Nephron (organoid): Measurements from ENCODE around the gene NKAPD1.
"Not testable (repeated sequence)": the region's sequence is repeated elsewhere in the genome, so short reads cannot be mapped to it uniquely, and the experiment has no call there.

ENCODE experiments used
- H3K27ac Mint-ChIP-seq, 3 experiments: 2 replicates each; pipeline ENCODE4 v1.8.0; 2020; ENCODE audit warnings: mixed read lengths in 3 of 3, mild to moderate bottlenecking in 2 of 3, moderate library complexity in 1 of 3
- H3K27me3 Mint-ChIP-seq: 2 replicates; pipeline ENCODE4 v1.8.0; 2021; ENCODE audit warnings: low read depth, mild to moderate bottlenecking, moderate library complexity, mixed read lengths
- H3K36me3 Mint-ChIP-seq: 2 replicates; pipeline ENCODE4 v1.8.0; 2020; ENCODE audit warnings: low read depth, mixed read lengths
- H3K4me1 Mint-ChIP-seq: 2 replicates; pipeline ENCODE4 v1.8.0; 2020; ENCODE audit warnings: mixed read lengths
- H3K4me3 Mint-ChIP-seq, 3 experiments: 2 replicates each; pipeline ENCODE4 v1.8.0; 2020; ENCODE audit warnings: mild to moderate bottlenecking in 3 of 3, mixed read lengths in 3 of 3, moderate library complexity in 2 of 3
- H3K9me3 Mint-ChIP-seq: 2 replicates; pipeline ENCODE4 v1.8.0; 2020; ENCODE audit warnings: mixed read lengths
- CTCF ChIP-seq, 3 experiments: fragments of 200-600 bp; sonication (generic); IDR thresholded peaks; one replicate each; pipeline ENCODE4 v1.5.0; 2021; ENCODE audit warnings: antibody characterized with exemption in 3 of 3; ENCODE audit not compliant: unreplicated experiment in 3 of 3

Gene NKAPD1

GRCh38 chr11:112062923-112063322, 11.2 kb upstream of the NKAPD1 start:
- Mint-ChIP-seq H3K4me3 (no peak overlapping the region), H3K27ac (no peak overlapping the region), H3K9me3 (no peaks in the 10 kb centered on the region), H3K36me3 (peaks cover 30% of the 10 kb centered on the region), H3K27me3 (no peaks in the 10 kb centered on the region), H3K4me1 (no peaks in the 10 kb centered on the region)
- no peak for TF ChIP-seq CTCF (IDR thresholded peaks at IDR 0.05; ENCODE audit: unreplicated experiment in 3 of 3)

GRCh38 chr11:112082729-112083128, 8.6 kb downstream of the NKAPD1 start:
- peaks cover 76% of the 10 kb centered on the region for H3K36me3 Mint-ChIP-seq

DNA sequence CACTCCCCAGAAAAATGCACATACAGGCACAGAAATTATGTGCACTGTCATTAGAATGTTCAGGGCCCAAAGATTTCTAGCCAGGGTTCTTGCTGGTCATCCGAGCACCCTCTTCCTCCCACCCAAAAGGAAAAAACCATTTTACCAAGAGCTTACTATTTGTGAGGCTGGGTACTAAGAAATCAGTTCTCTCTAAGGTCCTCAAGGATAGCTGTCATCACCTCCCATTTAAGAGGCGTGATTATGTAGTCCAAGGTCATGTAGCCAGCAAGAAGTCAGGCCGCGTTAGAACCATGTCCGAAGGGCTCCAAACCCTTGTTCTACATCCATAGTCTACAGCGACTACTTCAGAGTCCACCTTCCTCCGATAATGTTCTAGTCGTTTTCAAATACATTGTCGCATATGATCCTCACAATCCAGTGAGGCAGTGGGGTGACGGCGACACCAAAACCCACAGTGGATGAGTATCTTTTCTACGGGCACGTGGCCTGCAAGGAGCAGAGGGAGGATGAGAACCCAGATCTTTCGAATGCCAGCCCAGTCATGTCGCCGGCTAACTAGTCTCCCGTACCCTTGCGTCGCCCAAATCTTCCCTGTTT, 11.8 kb downstream of the NKAPD1 start:
- H3K36me3 Mint-ChIP-seq, result peaks cover 75% of the 10 kb centered on the region
- no peaks in the 10 kb centered on the region for H3K27me3 Mint-ChIP-seq
- peak overlapping the region; percentile 70 to 94 (median 92) for H3K27ac Mint-ChIP-seq
- peak overlapping the region; percentile 92 to 100 (median 94) for H3K4me3 Mint-ChIP-seq
- no peaks in the 10 kb centered on the region for H3K9me3 Mint-ChIP-seq
- peaks cover 44% of the 10 kb centered on the region for H3K4me1 Mint-ChIP-seq
- no peak for TF ChIP-seq CTCF (IDR thresholded peaks at IDR 0.05; ENCODE audit: unreplicated experiment in 3 of 3)

More at GRCh38 chr11:112082729-112083128, 8.6 kb downstream of the NKAPD1 start:
- Mint-ChIP-seq H3K4me3 (peak overlapping the region in 2 of 3 experiments; percentile 7 to 54), H3K27me3 (no peaks in the 10 kb centered on the region), H3K27ac (no peak overlapping the region), H3K9me3 (no peaks in the 10 kb centered on the region), H3K4me1 (peaks cover 26% of the 10 kb centered on the region)
- no peak for TF ChIP-seq CTCF (IDR thresholded peaks at IDR 0.05; ENCODE audit: unreplicated experiment in 3 of 3)

DNA sequence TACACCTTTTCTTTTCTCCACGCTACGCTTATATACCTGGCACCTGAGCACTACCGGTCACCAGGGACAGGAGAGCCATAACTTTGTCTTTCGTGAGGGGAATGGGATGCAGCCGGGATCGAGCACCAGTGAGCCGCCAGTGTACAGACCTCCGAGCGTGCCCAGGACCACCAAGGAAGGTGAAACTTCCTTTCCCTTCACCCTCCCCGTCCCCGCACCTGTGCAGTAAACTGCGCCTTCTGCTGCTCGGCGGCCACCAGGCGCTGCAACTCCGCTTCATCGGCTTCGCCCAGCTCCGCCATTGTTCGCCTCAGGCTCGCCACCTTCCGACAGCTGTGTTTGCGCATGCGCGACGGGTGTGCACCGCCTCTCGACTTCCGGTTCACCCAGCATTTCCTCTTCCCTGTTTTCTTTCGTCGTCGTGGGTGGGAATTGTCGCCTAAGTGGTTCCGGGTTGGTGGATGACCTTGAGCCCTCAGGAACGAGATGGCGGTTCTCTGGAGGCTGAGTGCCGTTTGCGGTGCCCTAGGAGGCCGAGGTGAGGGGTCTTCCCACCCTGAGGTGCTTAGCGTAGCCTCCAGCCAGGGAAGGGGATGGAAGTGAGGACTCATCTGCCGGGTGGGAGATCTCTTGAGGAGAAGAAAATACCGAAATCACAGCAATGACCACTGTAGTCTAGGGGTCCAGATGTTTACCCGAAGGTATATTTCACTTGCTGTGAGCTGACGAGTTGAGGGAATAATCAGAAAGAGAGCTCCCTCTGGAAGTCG, 12.5 kb downstream of the NKAPD1 start, which contains the start of the genes SDHD and TIMM8B:
Gene SDHD (plus strand): TSS at position 452 of the 770 bp plus-strand sequence. CDS start 35 bp downstream, at position 487.
Gene TIMM8B (minus strand): TSS at position 335 of the 770 bp plus-strand sequence. CDS start 33 bp downstream, at position 302.
- Mint-ChIP-seq H3K27me3 (no peaks in the 10 kb centered on the region), H3K36me3 (peaks cover 79% of the 10 kb centered on the region), H3K27ac (peak within 1 kb of the TSS; percentile 70 to 94 (median 92)), H3K9me3 (no peaks in the 10 kb centered on the region), H3K4me1 (peaks cover 44% of the 10 kb centered on the region), H3K4me3 (peak within 1 kb of the TSS; percentile 92 to 100 (median 94))
- TF ChIP-seq CTCF (IDR thresholded peaks at IDR 0.05; ENCODE audit: unreplicated experiment in 3 of 3), result peak in 2 of 3 experiments; percentile 15 to 26

DNA sequence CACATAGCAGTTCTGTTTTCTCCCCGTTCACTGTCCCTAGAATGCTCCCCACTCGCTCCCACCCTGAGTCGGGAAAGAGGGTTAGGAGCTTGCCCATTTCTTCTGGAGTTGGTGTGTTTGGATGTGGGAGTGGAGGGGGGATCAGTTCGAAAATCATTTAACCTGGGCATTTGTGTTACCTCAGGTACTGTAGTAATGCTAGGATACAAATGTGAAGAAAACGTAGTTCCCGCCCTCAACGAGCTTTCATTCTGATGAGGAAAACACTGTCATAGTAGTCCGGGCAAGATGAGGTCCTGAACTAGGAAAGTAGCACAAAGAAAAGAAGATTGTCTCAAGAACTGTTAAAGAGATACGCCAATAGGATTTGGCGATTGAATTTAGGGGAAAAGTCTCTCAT, 13.1 kb downstream of the NKAPD1 start:
- TF ChIP-seq CTCF (IDR thresholded peaks at IDR 0.05; ENCODE audit: unreplicated experiment in 3 of 3), result no peak
- Mint-ChIP-seq H3K36me3 (peaks cover 82% of the 10 kb centered on the region), H3K27ac (peak overlapping the region; percentile 70 to 94 (median 92)), H3K4me1 (peaks cover 44% of the 10 kb centered on the region), H3K4me3 (peak overlapping the region; percentile 92 to 100 (median 94)), H3K9me3 (no peaks in the 10 kb centered on the region), H3K27me3 (no peaks in the 10 kb centered on the region)

GRCh38 chr11:112095302-112095701, 21.2 kb downstream of the NKAPD1 start:
- not testable (repeated sequence) for H3K27me3 Mint-ChIP-seq, H3K4me3 Mint-ChIP-seq, H3K9me3 Mint-ChIP-seq, H3K4me1 Mint-ChIP-seq, H3K27ac Mint-ChIP-seq
- peaks cover 42% of the 10 kb centered on the region for H3K36me3 Mint-ChIP-seq
